Eye (tissue), 1 donor: ENCODE measurements around the gene USP48.
"Not testable (repeated sequence)": the region's sequence is repeated elsewhere in the genome, so short reads cannot be mapped to it uniquely, and the experiment has no call there.

ENCODE experiments used
- DNase-seq: peaks from one replicate; pipeline ENCODE4 v3.0.0-alpha.2; 2015

The USP48 gene

DNA sequence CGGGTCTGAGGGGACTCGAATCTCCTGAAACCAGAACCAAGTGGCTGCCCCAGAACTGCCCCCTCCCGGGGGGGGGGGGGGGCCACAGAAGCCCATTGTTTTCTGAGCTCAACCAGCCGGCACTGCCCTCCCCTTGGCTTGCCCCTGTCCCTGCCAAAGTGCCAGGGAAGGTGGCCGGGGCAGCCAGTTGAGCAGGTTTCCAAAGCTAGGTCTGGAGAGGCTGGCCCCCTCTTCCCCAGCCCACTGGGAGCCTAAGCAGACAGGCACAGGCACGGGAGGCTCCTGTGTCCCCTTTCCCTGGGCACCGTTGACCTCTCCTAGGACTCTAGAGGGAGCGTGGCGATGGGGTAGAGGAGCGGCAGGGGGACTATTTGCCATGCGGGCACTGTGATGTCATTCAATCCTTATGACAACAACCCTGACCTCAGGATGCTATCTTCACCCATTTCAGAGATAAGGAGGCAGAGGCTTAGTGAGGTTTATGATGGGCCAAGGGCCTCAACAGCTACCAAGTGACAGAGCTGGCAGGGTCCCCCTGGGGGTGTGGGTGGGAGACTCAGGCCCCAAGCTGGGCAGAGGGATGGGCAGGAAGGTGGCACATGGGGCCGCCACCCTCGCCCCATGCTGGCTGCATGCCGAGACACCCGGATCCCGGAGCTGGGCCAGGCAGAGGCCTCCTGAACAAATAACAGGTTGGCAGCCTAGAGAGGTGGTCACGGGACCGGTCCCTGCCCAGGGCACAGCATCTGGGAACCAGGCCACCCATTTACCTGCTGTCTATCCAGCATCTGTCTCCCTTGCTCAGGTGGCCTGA lies 148.8 kb downstream of the USP48 start:
- no peak for DNase-seq

DNA sequence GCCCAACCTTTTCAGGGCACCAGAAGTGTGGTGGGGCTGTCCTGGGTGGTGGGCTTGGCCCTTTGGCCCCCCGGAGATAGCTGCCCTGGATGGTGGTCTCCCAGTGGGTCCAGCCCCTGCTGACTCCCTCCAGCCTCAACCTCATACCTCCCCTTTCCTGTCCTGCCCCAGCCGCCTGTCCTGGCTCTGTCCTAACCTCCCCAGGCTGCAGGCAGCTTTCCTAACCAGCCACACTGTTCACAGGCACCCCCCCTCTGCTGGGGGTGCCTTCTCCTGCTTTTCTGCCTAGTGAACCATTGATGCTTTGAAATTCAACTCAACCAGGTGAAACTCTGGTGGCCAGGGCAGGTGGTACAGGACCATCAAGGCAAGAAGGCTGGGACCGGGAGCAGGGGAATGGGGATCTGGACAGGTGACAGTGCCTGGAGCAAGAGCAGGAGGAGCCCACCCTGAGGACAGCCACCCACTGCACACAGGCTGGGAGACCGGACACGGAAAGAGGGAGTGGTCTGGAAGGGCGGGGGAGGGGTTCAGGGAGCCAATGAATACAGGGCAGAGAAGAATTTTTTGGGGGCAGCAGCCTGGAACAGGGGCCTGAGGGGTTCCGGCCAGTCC lies 149.7 kb downstream of the USP48 start:
- DNase-seq, result no peak

DNA sequence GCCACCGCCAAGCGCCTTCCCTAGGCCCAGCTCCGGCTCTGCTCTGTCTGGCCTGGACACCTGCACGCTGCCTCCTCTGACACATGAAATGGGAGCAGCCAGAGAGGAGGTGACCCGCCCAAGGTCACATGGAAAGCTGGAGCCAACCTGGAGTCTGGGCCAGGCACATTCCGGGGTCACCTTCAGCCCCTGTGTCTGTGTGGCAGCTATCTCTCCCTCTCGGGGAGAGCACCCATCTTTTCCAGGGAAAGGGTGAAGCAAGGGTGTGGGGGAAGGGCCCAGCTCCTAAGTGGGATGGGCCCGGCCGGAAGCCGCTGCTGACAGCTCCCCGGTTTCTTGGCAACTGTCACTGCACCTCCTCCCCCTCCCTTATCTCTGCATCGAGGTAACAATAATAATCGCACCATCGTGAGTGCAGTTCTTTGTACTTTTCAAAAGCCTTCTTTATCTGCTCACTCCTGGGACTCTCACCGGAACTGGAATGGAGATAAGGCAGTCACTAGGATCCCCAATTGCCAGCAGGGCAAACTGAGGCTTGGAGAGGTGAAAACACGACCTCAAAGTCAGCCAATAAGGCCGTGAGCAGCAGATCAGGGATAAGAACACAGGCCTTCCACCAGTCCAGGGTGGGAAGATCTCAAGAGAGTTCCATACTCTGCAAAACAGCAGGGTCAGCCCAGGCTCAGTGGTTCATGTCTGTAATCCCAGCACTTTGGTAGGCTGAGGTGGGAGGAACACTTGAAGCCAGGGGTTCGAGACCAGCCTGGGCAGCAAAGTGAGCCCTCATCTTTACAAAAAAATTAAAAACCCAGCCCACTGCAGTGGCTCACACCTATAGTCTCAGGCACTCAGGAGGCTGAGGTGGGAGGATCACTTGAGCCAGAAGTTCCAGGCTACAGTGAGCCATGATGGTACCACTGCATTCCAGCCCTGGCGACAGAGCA lies 150.7 kb downstream of the USP48 start:
- DNase-seq, result no peak

DNA sequence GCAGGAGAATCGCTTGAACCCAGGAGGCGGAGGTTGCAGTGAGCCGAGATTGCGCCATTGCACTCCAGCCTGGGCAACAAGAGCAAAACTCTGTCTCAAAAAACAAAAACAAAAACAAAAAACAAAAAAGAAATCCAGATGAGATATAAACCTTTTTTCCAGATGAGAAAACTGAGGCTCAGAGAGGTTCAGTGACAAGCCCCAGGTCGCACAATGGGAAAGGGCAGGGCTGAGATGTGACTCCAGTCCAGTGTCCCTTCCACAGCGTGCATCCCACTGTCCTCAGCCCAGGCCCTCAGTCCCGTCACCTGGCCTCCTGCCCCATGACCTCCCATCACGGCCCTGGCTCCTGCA lies 151.4 kb downstream of the USP48 start:
- DNase-seq, result not testable (repeated sequence)

DNA sequence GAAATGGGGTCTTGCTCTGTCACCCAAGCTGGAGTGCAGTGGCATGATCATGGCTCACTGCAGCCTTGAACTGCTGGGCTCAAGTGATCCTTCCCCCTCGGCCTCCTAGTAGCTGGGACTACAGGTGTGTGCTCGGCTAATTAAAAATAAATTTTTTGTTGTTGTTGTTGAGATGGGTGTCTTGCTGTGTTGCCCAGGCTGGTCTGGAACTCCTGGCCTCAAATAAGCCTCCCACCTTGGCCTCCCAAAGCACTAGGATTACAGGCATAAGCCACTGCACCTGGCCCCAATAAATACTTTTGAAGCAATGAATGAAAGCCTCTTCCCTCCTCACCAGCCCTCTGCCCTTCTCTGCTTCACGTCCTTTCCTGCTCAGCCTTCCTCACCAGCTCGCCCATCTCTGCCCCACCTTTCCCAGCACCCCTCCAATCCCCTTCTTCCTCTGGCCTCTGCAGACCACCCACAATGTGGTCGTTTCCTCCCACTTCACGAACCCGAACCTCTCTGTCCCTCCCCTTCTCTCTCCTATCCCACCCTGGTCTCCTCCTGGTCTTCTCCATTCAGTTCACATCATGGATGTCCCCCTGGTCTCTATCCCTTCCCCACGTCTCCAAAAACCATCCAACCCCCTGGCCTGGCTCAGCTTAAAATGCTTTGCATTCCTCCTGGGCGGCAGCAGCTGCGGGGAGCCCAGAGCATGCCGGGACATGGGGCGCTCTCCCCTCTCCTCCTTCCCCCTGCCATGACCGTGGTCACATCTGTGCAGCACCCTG lies 152.2 kb downstream of the USP48 start:
- DNase-seq, result peak; percentile 64

DNA sequence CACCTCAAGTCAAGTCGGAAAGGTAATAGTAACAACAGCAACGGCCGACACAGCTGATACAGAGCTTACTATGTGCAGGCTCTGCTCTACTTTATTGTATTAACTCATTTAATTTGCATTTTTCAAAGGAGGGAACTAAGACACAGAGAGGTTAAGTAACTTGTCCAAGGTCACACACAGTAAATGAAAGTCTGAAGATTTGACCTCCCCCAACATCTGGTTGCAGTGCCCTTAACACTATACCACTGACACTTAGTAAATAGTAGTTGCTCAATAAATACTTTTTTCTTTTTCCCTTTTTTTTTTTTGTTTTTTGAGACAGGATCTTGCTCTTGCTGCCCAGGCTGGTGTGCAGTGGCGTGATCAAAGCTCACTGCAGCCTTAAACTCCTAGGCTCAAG lies 153.0 kb downstream of the USP48 start:
- DNase-seq, result no peak

DNA sequence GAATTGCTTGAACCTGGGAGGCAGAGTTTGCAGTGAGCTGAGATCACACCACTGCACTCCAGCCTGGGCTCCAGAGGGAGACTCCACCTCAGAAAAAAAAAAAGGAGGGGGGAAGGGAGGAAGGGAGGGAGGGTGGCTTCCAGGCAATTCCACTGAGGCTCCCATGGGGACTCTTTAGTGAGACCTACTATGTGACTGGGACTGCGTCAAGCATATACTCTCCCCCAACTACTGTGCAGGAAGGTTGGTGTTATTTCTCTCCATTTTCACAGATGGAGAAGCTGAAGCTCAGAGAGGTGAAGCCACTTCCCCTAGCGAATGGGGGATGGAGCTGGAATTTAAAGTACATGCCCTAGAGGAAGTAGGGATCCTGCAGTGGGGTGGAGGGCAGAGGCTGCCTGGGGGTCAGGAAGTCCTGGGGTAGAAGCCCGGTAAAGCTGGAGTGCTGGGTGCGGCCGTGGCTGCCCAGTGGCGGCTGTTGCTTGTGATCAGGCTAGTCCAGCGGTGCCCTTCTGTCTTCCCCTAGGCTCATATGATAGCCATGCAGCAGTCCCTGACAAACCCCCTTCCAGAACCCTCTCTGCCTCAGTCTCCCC lies 154.1 kb downstream of the USP48 start:
- no peak for DNase-seq
